ENCODE data around the gene PDE4C. TPM values are rescaled to one million over a fixed set of nuclear protein-coding genes. Genes with fewer than 3 reads are reported as not detected.

PDE4C gene
- total and polyA plus RNA-seq, 2 experiments from 2014 or later, result 0.10 to 0.43 TPM

GRCh38 chr19:18221815-18222725 lies 4.2 kb downstream of the PDE4C start:
- DNase-seq (ENCODE audit: low spot score), result no peak
- H3K4me1 ChIP-seq (ENCODE audit: insufficient read depth), result peaks cover 5% of the 10 kb centered on the region
- H4K20me1 ChIP-seq (ENCODE audit: insufficient read depth, poor library complexity, severe bottlenecking), result no peaks in the 10 kb centered on the region
- WGBS (ENCODE audit: low lambda C conversion rate, missing lambda C conversion rate), result 87% methylated on average over 23 of the region's 25 CpGs
- H3K9me3 ChIP-seq (ENCODE audit: low read depth), result no peaks in the 10 kb centered on the region
- peaks cover 11% of the 10 kb centered on the region for H3K27me3 ChIP-seq
- H3K9me2 ChIP-seq (replicated peaks; ENCODE audit: insufficient read depth), result no peaks in the 10 kb centered on the region
- no peak overlapping the region for H2AFZ ChIP-seq
- H3K36me3 ChIP-seq (replicated peaks; ENCODE audit: insufficient read depth, low read depth), result no peaks in the 10 kb centered on the region
- TF ChIP-seq, protein P1, sequence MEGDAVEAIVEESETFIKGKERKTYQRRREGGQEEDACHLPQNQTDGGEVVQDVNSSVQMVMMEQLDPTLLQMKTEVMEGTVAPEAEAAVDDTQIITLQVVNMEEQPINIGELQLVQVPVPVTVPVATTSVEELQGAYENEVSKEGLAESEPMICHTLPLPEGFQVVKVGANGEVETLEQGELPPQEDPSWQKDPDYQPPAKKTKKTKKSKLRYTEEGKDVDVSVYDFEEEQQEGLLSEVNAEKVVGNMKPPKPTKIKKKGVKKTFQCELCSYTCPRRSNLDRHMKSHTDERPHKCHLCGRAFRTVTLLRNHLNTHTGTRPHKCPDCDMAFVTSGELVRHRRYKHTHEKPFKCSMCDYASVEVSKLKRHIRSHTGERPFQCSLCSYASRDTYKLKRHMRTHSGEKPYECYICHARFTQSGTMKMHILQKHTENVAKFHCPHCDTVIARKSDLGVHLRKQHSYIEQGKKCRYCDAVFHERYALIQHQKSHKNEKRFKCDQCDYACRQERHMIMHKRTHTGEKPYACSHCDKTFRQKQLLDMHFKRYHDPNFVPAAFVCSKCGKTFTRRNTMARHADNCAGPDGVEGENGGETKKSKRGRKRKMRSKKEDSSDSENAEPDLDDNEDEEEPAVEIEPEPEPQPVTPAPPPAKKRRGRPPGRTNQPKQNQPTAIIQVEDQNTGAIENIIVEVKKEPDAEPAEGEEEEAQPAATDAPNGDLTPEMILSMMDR (IDR thresholded peaks at IDR 0.05; ENCODE audit: poor library complexity), result no peak
- TF ChIP-seq EZH2phosphoT487 (IDR thresholded peaks at IDR 0.05; ENCODE audit: low read depth, severe bottlenecking, unreplicated experiment) (no peak), EZH2 (IDR thresholded peaks at IDR 0.05; ENCODE audit: borderline replicate concordance) (no peak)
- no peak overlapping the region for H3K4me3 ChIP-seq
- no peak overlapping the region for H3K4me2 ChIP-seq
- no peaks in the 10 kb centered on the region for H3K79me2 ChIP-seq
- no peak overlapping the region for H3K27ac ChIP-seq

DNA sequence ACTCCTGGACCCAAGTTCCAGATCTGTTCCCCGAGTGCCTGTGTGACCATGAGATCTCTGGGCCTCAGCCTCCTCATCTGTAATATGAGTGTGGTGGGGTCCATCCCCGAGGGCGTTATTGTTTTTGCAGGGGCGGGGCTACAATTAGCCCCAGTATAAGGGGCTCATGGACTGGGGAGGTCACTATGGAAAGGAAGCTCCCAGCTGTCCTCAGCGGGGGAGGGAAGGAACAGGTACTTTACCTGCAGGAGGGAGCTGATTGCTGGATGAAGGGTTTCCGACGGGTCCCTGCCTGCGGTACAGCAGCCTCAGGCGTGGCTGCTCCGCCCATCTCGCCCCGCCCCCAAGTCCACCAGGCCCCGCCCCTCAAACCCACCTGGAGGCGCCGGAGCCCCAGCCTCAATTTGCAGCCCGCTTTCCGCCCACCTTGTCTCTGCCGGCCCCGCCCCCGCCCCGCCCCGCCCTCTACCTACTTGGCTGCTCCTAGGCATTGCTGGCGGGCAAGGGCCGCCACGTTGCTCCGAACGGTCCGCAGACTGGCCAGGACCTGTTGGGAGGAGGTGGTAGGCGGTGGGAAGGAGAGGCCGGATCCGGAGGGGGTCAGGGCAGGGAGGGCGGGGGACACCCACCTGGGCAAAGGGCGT lies 5.5 kb downstream of the PDE4C start:
- 9% methylated on average over 25 of the region's 33 CpGs for WGBS (ENCODE audit: low lambda C conversion rate, missing lambda C conversion rate)
- H3K4me2 ChIP-seq, result peak overlapping the region; percentile 47
- H2AFZ ChIP-seq, result no peak overlapping the region

GRCh38 chr19:18219911-18220631 lies 6.2 kb downstream of the PDE4C start:
- no peak for DNase-seq (ENCODE audit: low spot score)
- no peaks in the 10 kb centered on the region for H3K9me3 ChIP-seq (ENCODE audit: low read depth)
- WGBS (ENCODE audit: low lambda C conversion rate, missing lambda C conversion rate), result 83% methylated on average over 28 of the region's 28 CpGs
- H3K27ac ChIP-seq, result no peak overlapping the region
- no peak for TF ChIP-seq EZH2 (IDR thresholded peaks at IDR 0.05; ENCODE audit: borderline replicate concordance)
- no peak for TF ChIP-seq EZH2phosphoT487 (IDR thresholded peaks at IDR 0.05; ENCODE audit: low read depth, severe bottlenecking, unreplicated experiment)
- TF ChIP-seq, protein P1 (IDR thresholded peaks at IDR 0.05; ENCODE audit: poor library complexity), result no peak
- H3K4me1 ChIP-seq (ENCODE audit: insufficient read depth), result no peaks in the 10 kb centered on the region
- no peak overlapping the region for H3K4me3 ChIP-seq
- H4K20me1 ChIP-seq (ENCODE audit: insufficient read depth, poor library complexity, severe bottlenecking), result no peaks in the 10 kb centered on the region
- no peaks in the 10 kb centered on the region for H3K79me2 ChIP-seq
- peaks cover 4% of the 10 kb centered on the region for H3K27me3 ChIP-seq
- no peaks in the 10 kb centered on the region for H3K9me2 ChIP-seq (replicated peaks; ENCODE audit: insufficient read depth)
- no peak overlapping the region for H2AFZ ChIP-seq
- H3K4me2 ChIP-seq, result no peak overlapping the region
- no peaks in the 10 kb centered on the region for H3K36me3 ChIP-seq (replicated peaks; ENCODE audit: insufficient read depth, low read depth)

More for the DNA sequence above, 5.5 kb downstream of the PDE4C start:
- Histone ChIP-seq H3K27ac (no peak overlapping the region), H3K27me3 (peaks cover 10% of the 10 kb centered on the region), H4K20me1 (ENCODE audit: insufficient read depth, poor library complexity, severe bottlenecking) (no peaks in the 10 kb centered on the region), H3K36me3 (replicated peaks; ENCODE audit: insufficient read depth, low read depth) (no peaks in the 10 kb centered on the region), H3K4me3 (no peak overlapping the region), H3K9me3 (ENCODE audit: low read depth) (no peaks in the 10 kb centered on the region), H3K9me2 (replicated peaks; ENCODE audit: insufficient read depth) (no peaks in the 10 kb centered on the region), H3K4me1 (ENCODE audit: insufficient read depth) (peaks cover 5% of the 10 kb centered on the region), H3K79me2 (no peaks in the 10 kb centered on the region)
- TF ChIP-seq EZH2phosphoT487 (IDR thresholded peaks at IDR 0.05; ENCODE audit: low read depth, severe bottlenecking, unreplicated experiment), result no peak
- no peak for TF ChIP-seq EZH2 (IDR thresholded peaks at IDR 0.05; ENCODE audit: borderline replicate concordance)
- TF ChIP-seq, protein P1 (IDR thresholded peaks at IDR 0.05; ENCODE audit: poor library complexity), result no peak
- DNase-seq (ENCODE audit: low spot score), result peak; percentile 30

All from hepatocyte (in vitro differentiated cells).